Omental fat pad (tissue), 4 donors: ENCODE measurements around the gene GLA. TPM values are rescaled to one million over a fixed set of nuclear protein-coding genes. Genes with fewer than 3 reads are reported as not detected.
A peak's percentile ranks its signal among the peaks of the same experiment; 100 is the strongest.

Source experiments
- ATAC-seq: fragments of 150-250 bp; one replicate; pipeline ENCODE4 v1.9.1; 2016; ENCODE audit warnings: mild to moderate bottlenecking, moderate library complexity; ENCODE audit not compliant: low FRiP score
- DNase-seq: peaks from one replicate; pipeline ENCODE4 v3.0.0-alpha.2; 2019; ENCODE audit warnings: low spot score
- CTCF ChIP-seq, 3 donors: fragments of 450-650 bp; IDR thresholded peaks; one replicate each; pipeline ENCODE4 v1.5.1; 2016 to 2017; ENCODE audit warnings: antibody characterized with exemption in 3 of 3, mild to moderate bottlenecking in 3 of 3, moderate library complexity in 2 of 3
- total RNA-seq, 4 donors: library from RNA; depleted of rRNA; stranded (reverse); fragments of >200 nt; gene quantifications; one replicate each; pipeline ENCODE4 v1.1.0, GENCODE V29; 2016

The GLA gene
- total RNA-seq, 4 donors from 2014 or later = 26.4 to 101 (median 49.7) TPM

GRCh38 chrX:101430457-101431078, 22.8 kb upstream of the GLA start:
- TF ChIP-seq CTCF (IDR thresholded peaks at IDR 0.05) = no peak
- ATAC-seq = no peak
- no peak for DNase-seq

- DNase-seq = no peak
- TF ChIP-seq CTCF (IDR thresholded peaks at IDR 0.05) = no peak
- peak; percentile 44 for ATAC-seq
Measured at GRCh38 chrX:101429934-101430333, 22.2 kb upstream of the GLA start.

- TF ChIP-seq CTCF (IDR thresholded peaks at IDR 0.05) = no peak
- ATAC-seq = no peak
- DNase-seq = no peak
Measured at GRCh38 chrX:101427954-101428353, 20.2 kb upstream of the GLA start.

- DNase-seq (no peak), ATAC-seq (no peak)
- no peak for TF ChIP-seq CTCF (IDR thresholded peaks at IDR 0.05)
Measured at GRCh38 chrX:101419489-101419888, 11.8 kb upstream of the GLA start.

GRCh38 chrX:101417981-101418841, 10.5 kb upstream of the GLA start:
- ATAC-seq (no peak), DNase-seq (no peak)
- no peak for TF ChIP-seq CTCF (IDR thresholded peaks at IDR 0.05)

GRCh38 chrX:101417190-101417589, 9.5 kb upstream of the GLA start:
- no peak for ATAC-seq
- no peak for TF ChIP-seq CTCF (IDR thresholded peaks at IDR 0.05)
- no peak for DNase-seq

- ATAC-seq (no peak), DNase-seq (no peak)
- TF ChIP-seq CTCF (IDR thresholded peaks at IDR 0.05) = no peak
Measured at GRCh38 chrX:101416691-101417090, 9.0 kb upstream of the GLA start.
